K562 (cell line): ENCODE data around the gene SLC38A10. TPM values are rescaled to one million over a fixed set of nuclear protein-coding genes. Genes with fewer than 3 reads are reported as not detected.

Experiments used
- ATAC-seq: fragments of 200-7000 bp; cut with Tn5 transposase; 3 replicates; pipeline ENCODE4 v1.9.1; 2020; ENCODE audit warnings: moderate library complexity
- BruUV-seq: library from RNA; stranded (reverse); fragments of 400-500 nt; replicated peaks from 2 replicates; lab custom pipeline; 2021; lab: Mats Ljungman, UMichigan
- CTCF ChIA-PET: fragments of 300-600 bp; formaldehyde crosslinking; extraction: SDS; loops from one replicate; lab custom pipeline; 2021; ENCODE audit warnings: low intra/inter-chr PET ratio; lab: Yijun Ruan, JAX
- POLR2A ChIA-PET: fragments of 300-600, 350-650 bp; sonication (Branson Sonifier 250); formaldehyde crosslinking; extraction: SDS; loops from one replicate; lab custom pipeline; 2021; ENCODE audit warnings: antibody characterized with exemption, inconsistent platforms; lab: Yijun Ruan, JAX
- DNase-seq, 4 experiments: peaks; one replicate each; pipeline versions ENCODE4 v3.0.0 to v3.0.0-alpha.2; 2011 to 2018; ENCODE audit warnings: low spot score in 3 of 4, mixed read lengths in 3 of 4; ENCODE audit errors: extremely low read depth in 1 of 4
- FAIRE-seq: peaks from 2 replicates; lab custom pipeline; 2011; peaks lifted over from hg19 to GRCh38; lab: Jason Lieb, UNC
- H2AFZ ChIP-seq: 2 replicates; pipeline ENCODE4 v1.6.0; 2011; ENCODE audit warnings: low read depth, low read length, control low read depth, inconsistent platforms
- H3K27ac ChIP-seq: fragments of 200-600 bp; 3 replicates; pipeline ENCODE4 v1.8.0; 2011; ENCODE audit warnings: low read depth, mild to moderate bottlenecking, control low read depth, inconsistent platforms, low read length, moderate library complexity, mixed read lengths; ENCODE audit errors: extremely low read depth
- H3K27me3 ChIP-seq, 2 experiments: fragments of 300-600 bp in 1 of 2; 2 replicates in 1 of 2; 3 replicates in 1 of 2; pipeline versions ENCODE4 v1.6.0 to v1.8.0; 2011; ENCODE audit warnings: inconsistent platforms in 2 of 2, low read length in 2 of 2, mild to moderate bottlenecking in 1 of 2, mixed read lengths in 1 of 2, moderate library complexity in 1 of 2; ENCODE audit not compliant: control insufficient read depth in 2 of 2, insufficient read depth in 2 of 2
- H3K36me3 ChIP-seq: fragments of 300-600 bp; 3 replicates; pipeline ENCODE4 v1.8.0; 2011; ENCODE audit warnings: mild to moderate bottlenecking, low read length, inconsistent platforms; ENCODE audit not compliant: control insufficient read depth, insufficient read depth
- H3K4me1 ChIP-seq, 2 experiments: fragments of 200-600 bp in 1 of 2; replicated peaks in 1 of 2; 2 replicates in 1 of 2; 3 replicates in 1 of 2; pipeline versions ENCODE4 v1.5.1 to v1.8.0; 2011; ENCODE audit warnings: inconsistent platforms in 2 of 2, low read length in 2 of 2, mild to moderate bottlenecking in 1 of 2, mixed read lengths in 1 of 2, moderate library complexity in 1 of 2; ENCODE audit not compliant: control insufficient read depth in 2 of 2, insufficient read depth in 2 of 2
- H3K4me2 ChIP-seq: 2 replicates; pipeline ENCODE4 v1.6.1; 2011; ENCODE audit warnings: low read length, control low read depth, inconsistent platforms, mixed read lengths; ENCODE audit not compliant: insufficient read depth
- H3K4me3 ChIP-seq: fragments of 200-600 bp; sonication (generic), shearing (Covaris generic); 2 replicates; pipeline ENCODE4 v1.5.1; 2016; ENCODE audit warnings: control low read depth, inconsistent platforms
- H3K79me2 ChIP-seq: fragments of 200-600 bp; 3 replicates; pipeline ENCODE4 v1.8.0; 2011; ENCODE audit warnings: low read length, inconsistent platforms; ENCODE audit not compliant: control insufficient read depth, insufficient read depth
- H3K9ac ChIP-seq, 2 experiments: 2 replicates each; pipeline versions ENCODE4 v1.6.0 to v1.6.1; 2011; ENCODE audit warnings: low read depth in 2 of 2, low read length in 2 of 2, control low read depth in 1 of 2, inconsistent platforms in 1 of 2, mild to moderate bottlenecking in 1 of 2, mixed read lengths in 1 of 2; ENCODE audit not compliant: insufficient read depth in 1 of 2
- H3K9me1 ChIP-seq: one replicate; pipeline ENCODE4 v1.6.0; 2011; ENCODE audit warnings: inconsistent platforms, mild to moderate bottlenecking, low read length, moderate library complexity; ENCODE audit not compliant: control insufficient read depth, insufficient read depth
- H3K9me3 ChIP-seq: replicated peaks from 2 replicates; pipeline ENCODE4 v1.5.1; 2011; ENCODE audit warnings: low read depth, low read length, inconsistent platforms; ENCODE audit not compliant: control insufficient read depth, insufficient read depth
- H4K20me1 ChIP-seq: replicated peaks from 2 replicates; pipeline ENCODE4 v1.6.1; 2011; ENCODE audit warnings: low read length, inconsistent platforms, mixed read lengths; ENCODE audit not compliant: control insufficient read depth, insufficient read depth
- POLR2G ChIP-seq: fragments of 200-400 bp; formaldehyde crosslinking; IDR thresholded peaks from 2 replicates; pipeline ENCODE4 v1.6.1; 2017; ENCODE audit warnings: low read depth, mild to moderate bottlenecking, antibody characterized with exemption, low read length, moderate library complexity
- WGBS: fragments of 100-300 bp; shearing (Covaris generic); methylation state at CpG from one replicate; pipeline ENCODE4 v1.1.6; 2016; ENCODE audit warnings: low coverage, mixed read lengths; ENCODE audit not compliant: insufficient coverage; ENCODE audit errors: missing lambda C conversion rate; 5-methylcytosine and 5-hydroxymethylcytosine counted together
- in situ Hi-C: fragments of 300-500 bp; cut with MboI; formaldehyde crosslinking; loops from 4 replicates; pipeline ENCODE4 v1.15.0; 2018; ENCODE audit warnings: inconsistent platforms, mixed read lengths
- intact Hi-C: fragments of 100-400 bp; cut with micrococcal nuclease; formaldehyde crosslinking; loops from 2 replicates; pipeline ENCODE4 v1.14.2; 2022
- polyA plus RNA-seq, 8 experiments: library from polyadenylated mRNA; depleted of rRNA in 4 of 8; stranded (reverse) in 5 of 8; unstranded in 3 of 8; fragments of >200 nt; fragmentation: Nextera tagmentation in 2 of 8; fragmentation: Illumina TruSeq in 1 of 8; extraction: Ambion mirVana in 2 of 8; extraction: Trizol in 1 of 8; gene quantifications; 2 replicates each; pipeline versions ENCODE4 v1.2.1 to v1.2.3, GENCODE V29; 2011 to 2014; ENCODE audit warnings: inconsistent platforms in 1 of 8, missing spikeins in 1 of 8
- total RNA-seq, 7 experiments: library from RNA; depleted of rRNA in 6 of 7; stranded (reverse); fragments of >200 nt in 6 of 7; fragmentation: Illumina TruSeq in 2 of 7; extraction: Trizol in 2 of 7; gene quantifications; 2 replicates each; pipeline versions ENCODE4 v1.2.1 to v1.2.3, GENCODE V29; 2011 to 2021; ENCODE audit warnings: low replicate concordance in 1 of 7
- TF ChIP-seq, protein P1 (sequence below): fragments of 450-650 bp; formaldehyde crosslinking; IDR thresholded peaks from 2 replicates; pipeline ENCODE4 v1.4.0; 2022; ENCODE audit warnings: missing genetic modification characterization
- TF ChIP-seq, protein P2 (sequence below): fragments of 450-650 bp; formaldehyde crosslinking; conservative IDR thresholded peaks from 2 replicates; pipeline ENCODE4 v1.4.0; 2022; ENCODE audit warnings: mild to moderate bottlenecking, missing genetic modification characterization

SLC38A10 gene
- total and polyA plus RNA-seq, 9 of the 15 experiments (the other 6 are each of a cell fraction or from before 2014, with no cell fraction given) = 0.45 to 54.2 (median 13.8) TPM

DNA sequence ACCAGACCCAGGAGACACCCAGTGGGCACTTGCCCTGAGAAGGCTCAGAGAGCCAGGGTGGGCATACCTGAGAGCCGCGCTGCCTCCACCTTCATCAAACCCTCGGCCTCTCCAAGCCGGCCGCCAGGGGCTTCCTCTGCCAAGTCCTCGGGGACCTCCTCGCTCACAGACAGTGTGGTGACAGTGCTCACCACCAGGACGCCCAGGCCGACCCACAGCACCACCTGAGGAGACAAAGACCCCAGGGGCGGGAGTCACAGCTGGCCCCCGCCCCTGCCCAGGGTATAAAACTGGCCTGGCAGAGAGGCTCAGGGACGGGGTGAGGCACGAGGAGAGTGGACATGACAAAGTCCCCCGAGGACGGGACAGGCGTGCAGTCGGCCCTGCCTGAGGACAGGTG lies 34.9 kb downstream of the SLC38A10 start (continued):
- TF ChIP-seq, protein P1, sequence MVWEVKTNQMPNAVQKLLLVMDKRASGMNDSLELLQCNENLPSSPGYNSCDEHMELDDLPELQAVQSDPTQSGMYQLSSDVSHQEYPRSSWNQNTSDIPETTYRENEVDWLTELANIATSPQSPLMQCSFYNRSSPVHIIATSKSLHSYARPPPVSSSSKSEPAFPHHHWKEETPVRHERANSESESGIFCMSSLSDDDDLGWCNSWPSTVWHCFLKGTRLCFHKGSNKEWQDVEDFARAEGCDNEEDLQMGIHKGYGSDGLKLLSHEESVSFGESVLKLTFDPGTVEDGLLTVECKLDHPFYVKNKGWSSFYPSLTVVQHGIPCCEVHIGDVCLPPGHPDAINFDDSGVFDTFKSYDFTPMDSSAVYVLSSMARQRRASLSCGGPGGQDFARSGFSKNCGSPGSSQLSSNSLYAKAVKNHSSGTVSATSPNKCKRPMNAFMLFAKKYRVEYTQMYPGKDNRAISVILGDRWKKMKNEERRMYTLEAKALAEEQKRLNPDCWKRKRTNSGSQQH = no peak

DNA sequence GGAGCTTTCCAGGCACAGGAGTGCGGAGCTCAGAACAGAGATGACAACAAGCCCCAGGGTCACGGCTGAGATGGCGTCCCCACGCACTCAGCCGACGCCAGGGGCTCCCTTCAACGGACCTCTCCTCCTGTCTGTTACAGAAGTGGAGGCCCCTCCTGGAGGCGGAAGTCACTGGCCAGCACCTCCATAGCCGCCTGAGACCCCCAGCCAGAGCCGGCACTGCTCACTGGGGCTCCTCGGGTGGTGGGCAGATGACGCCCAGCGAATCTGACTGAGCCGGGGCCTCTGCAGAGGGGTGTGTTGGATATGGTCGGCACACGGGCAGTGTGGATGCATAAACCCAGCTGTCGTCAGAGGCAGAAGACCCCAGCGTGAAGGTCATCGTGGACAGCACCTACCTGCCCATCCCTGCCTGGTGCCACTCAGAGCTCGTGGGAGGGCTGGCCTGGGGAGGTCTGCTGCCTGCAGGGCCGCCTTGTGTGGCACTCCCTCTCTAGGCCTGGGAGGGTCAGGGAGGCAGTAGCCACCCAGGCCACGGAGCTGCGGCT lies 36.0 kb downstream of the SLC38A10 start:
- Histone ChIP-seq H3K79me2 (no peaks in the 10 kb centered on the region), H3K4me1 (peaks cover 0 to 50% of the 10 kb centered on the region in 2 experiments; a peak in 2 of 5 replicates), H3K9me3 (no peaks in the 10 kb centered on the region), H3K9ac (no peak overlapping the region; a peak in 1 of 4 replicates), H3K4me2 (no peak overlapping the region), H3K36me3 (peaks cover 53% of the 10 kb centered on the region; the same call in 2 of the 3 replicates), H2AFZ (no peak overlapping the region), H3K27me3 (no peaks in the 10 kb centered on the region), H3K9me1 (no peaks in the 10 kb centered on the region), H3K27ac (no peak overlapping the region), H3K4me3 (no peak overlapping the region), H4K20me1 (no peaks in the 10 kb centered on the region; the same call in 1 of the 2 replicates)
- FAIRE-seq = no peak
- no TSS peak for BruUV-seq
- in situ Hi-C loops (no loop called here), intact Hi-C loops (no loop called here)
- ChIA-PET POLR2A (interaction anchor here (0.5 to 0.7 kb wide), 2 partner anchors 30 to 248 kb away, joined by 3 read pairs; no protein-coding TSS in a partner anchor), CTCF (no interaction called here)
- 93% methylated on average over 14 of the region's 23 CpGs for WGBS
- no peak for DNase-seq
- TF ChIP-seq, protein P2, sequence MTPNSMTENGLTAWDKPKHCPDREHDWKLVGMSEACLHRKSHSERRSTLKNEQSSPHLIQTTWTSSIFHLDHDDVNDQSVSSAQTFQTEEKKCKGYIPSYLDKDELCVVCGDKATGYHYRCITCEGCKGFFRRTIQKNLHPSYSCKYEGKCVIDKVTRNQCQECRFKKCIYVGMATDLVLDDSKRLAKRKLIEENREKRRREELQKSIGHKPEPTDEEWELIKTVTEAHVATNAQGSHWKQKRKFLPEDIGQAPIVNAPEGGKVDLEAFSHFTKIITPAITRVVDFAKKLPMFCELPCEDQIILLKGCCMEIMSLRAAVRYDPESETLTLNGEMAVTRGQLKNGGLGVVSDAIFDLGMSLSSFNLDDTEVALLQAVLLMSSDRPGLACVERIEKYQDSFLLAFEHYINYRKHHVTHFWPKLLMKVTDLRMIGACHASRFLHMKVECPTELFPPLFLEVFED (CRISPR knock-in tag) = no peak
- TF ChIP-seq POLR2G = peak; percentile 29
- no peak for ATAC-seq
